Epithelial cell of prostate (primary cell): ENCODE data around the gene SLC47A1.

Experiments used
- DNase-seq: peaks from one replicate; pipeline ENCODE4 v3.0.0-alpha.2; 2011; ENCODE audit warnings: low read depth, low spot score
- H3K27ac ChIP-seq: fragments of 450-650 bp; 2 replicates; pipeline ENCODE4 v1.5.1; 2017; ENCODE audit warnings: mild to moderate bottlenecking

SLC47A1 gene

GRCh38 chr17:19583871-19584270 is 50.2 kb downstream of the SLC47A1 start:
- no peak overlapping the region for H3K27ac ChIP-seq
- DNase-seq, result no peak

GRCh38 chr17:19590451-19590850 is 56.8 kb downstream of the SLC47A1 start:
- DNase-seq, result no peak
- no peak overlapping the region for H3K27ac ChIP-seq

GRCh38 chr17:19590912-19591551 is 57.4 kb downstream of the SLC47A1 start:
- no peak for DNase-seq
- no peak overlapping the region for H3K27ac ChIP-seq

GRCh38 chr17:19592316-19592715 is 58.7 kb downstream of the SLC47A1 start:
- DNase-seq, result no peak
- H3K27ac ChIP-seq, result no peak overlapping the region

- DNase-seq, result no peak
- H3K27ac ChIP-seq, result no peak overlapping the region
These were observed 63.2 kb downstream of the SLC47A1 start for GRCh38 chr17:19596869-19597268.

- no peak overlapping the region for H3K27ac ChIP-seq
- no peak for DNase-seq
These were observed 76.7 kb downstream of the SLC47A1 start for GRCh38 chr17:19610311-19610710.

- DNase-seq, result no peak
- H3K27ac ChIP-seq, result no peak overlapping the region
These were observed 77.2 kb downstream of the SLC47A1 start for GRCh38 chr17:19610879-19611278.

- DNase-seq, result no peak
- no peak overlapping the region for H3K27ac ChIP-seq
These were observed 80.3 kb downstream of the SLC47A1 start for GRCh38 chr17:19613979-19614378.

GRCh38 chr17:19614900-19615299 is 81.2 kb downstream of the SLC47A1 start:
- DNase-seq, result no peak
- H3K27ac ChIP-seq, result no peak overlapping the region

- no peak for DNase-seq
- H3K27ac ChIP-seq, result no peak overlapping the region
These were observed 84.4 kb downstream of the SLC47A1 start for GRCh38 chr17:19618015-19618414.

GRCh38 chr17:19619705-19620325 is 86.2 kb downstream of the SLC47A1 start:
- no peak overlapping the region for H3K27ac ChIP-seq
- no peak for DNase-seq

- DNase-seq, result no peak
- H3K27ac ChIP-seq, result no peak overlapping the region
These were observed 88.0 kb downstream of the SLC47A1 start for GRCh38 chr17:19621697-19622096.

GRCh38 chr17:19626079-19626478 is 92.4 kb downstream of the SLC47A1 start:
- DNase-seq, result no peak
- no peak overlapping the region for H3K27ac ChIP-seq
